CD4-positive, alpha-beta T cell treated with Interferon gamma for 1 hour (primary cell): ENCODE results near the gene SLC9A9.
"Not testable (repeated sequence)": the region's sequence is repeated elsewhere in the genome, so short reads cannot be mapped to it uniquely, and the experiment has no call there.

Experiments
- DNase-seq: peaks from one replicate; pipeline ENCODE4 v3.0.0-alpha.2; 2020

The SLC9A9 gene

DNA sequence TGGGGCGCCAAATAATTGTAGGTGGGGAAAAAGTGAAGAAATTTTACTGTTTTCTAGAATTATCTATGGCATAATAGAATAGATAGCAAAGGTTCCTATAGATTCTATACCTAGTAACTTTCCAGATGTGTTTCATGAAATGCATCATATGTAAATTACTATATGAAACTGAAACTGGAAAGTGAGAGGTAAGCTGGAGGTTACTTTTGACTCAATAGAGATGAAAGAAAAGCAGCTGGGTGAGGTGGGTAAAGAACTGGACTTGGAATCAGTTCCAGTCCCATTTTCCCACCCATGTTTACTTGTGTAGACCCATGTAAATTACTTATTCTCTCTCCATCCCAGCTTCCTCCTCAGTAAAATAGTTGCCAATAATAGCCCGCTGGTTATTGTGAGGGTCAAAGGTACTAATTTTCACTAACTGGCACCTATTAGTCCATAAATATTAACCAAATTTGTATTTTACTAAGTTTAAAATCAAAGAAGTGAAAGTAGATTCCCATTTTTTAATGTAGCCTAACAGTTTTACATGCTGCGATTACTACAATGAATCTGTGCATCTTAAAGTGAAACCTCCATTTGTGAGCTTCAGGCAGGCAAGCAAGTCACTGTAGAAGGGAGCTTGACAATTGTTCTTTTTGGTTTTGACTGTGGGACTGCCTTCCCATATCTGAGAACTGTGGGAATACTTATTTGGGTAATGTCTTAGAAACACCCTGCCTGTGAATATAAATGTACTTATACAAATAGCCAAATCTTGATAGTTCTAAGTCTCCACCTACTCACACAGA, 312.1 kb downstream of the SLC9A9 start:
- DNase-seq, result no peak

- no peak for DNase-seq
Observed at GRCh38 chr3:143533391-143533790, 314.9 kb downstream of the SLC9A9 start.

DNA sequence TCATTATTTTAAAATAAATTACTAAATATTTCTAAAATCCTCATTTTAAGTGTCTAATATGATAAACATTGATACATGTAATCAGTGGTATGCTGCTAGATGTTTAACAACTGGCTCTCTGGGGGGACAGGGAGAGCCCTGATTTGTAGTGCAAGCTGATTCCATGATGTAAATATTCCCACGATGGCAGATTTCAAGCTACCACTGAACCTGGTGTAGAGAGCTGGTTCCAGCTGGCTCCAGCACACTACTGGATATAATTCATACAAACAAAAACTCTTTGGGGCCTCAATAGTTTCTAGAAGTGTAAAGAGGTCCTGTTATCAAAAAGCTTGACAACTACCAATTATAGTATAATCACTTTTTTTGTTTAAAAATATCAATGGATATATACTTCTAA, 316.2 kb downstream of the SLC9A9 start:
- no peak for DNase-seq

- DNase-seq, result no peak
Observed at GRCh38 chr3:143531101-143531500, 317.2 kb downstream of the SLC9A9 start.

- no peak for DNase-seq
Observed at GRCh38 chr3:143529798-143530197, 318.5 kb downstream of the SLC9A9 start.

- peak; percentile 71 for DNase-seq
Observed at GRCh38 chr3:143529018-143529478, 319.2 kb downstream of the SLC9A9 start.

GRCh38 chr3:143526011-143526545, 322.2 kb downstream of the SLC9A9 start:
- DNase-seq, result no peak

DNA sequence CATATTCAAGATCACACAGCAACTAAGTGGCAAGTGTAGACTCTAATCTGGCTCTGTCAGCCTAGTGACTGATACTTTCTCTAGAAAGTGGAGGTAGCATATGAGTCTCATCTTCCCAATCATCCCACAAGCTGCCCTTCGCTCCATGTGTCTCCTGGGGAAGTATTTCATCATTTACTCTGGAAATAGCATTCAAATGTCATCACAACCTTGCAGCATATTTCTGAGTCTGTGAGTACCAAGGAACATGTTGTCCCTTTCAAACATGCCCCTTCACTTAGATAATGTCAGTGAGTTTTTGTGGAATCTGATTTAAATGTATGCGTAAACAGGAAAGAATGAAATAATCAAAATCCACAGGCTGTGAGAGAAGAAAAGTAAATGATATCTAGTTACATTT, 322.9 kb downstream of the SLC9A9 start:
- DNase-seq, result no peak

DNA sequence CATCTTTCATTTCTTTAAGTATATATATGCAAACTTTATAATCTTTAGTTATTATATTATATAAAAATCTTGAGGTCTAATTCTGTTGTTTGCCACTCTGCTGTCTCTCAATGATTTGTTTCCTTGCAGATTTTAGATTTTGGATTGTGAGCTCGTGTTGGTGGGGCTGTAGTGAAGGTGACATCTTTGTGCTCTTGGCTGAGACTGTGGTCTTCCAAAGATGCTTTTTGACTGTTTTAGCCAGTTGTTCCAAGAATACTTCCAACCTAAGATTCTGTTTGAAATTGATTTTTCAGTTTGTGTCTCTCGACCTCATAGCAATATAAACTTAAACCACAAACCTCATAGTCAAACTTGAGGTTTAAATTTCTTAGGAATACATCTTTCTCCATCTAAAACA, 326.5 kb downstream of the SLC9A9 start:
- DNase-seq, result no peak

DNA sequence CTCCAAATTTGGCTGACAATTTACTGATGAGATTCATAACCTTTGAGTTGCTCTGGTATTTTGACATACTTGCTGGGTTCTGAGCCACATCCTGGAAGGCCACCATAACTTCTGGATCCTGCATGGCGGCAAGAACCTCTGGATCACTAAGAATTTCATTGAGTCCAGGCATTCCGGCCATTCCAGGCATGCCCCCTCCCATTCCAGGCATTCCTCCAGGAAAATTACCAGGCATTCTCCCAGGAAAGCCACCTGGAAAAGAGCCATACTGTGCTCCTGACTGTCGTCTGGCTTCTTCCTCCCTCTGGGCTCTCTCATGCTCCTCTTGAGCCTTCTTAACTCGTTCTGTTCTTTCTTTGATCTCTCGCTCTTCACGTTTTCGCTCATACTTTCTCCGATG, 331.1 kb downstream of the SLC9A9 start:
- DNase-seq, result not testable (repeated sequence)

DNA sequence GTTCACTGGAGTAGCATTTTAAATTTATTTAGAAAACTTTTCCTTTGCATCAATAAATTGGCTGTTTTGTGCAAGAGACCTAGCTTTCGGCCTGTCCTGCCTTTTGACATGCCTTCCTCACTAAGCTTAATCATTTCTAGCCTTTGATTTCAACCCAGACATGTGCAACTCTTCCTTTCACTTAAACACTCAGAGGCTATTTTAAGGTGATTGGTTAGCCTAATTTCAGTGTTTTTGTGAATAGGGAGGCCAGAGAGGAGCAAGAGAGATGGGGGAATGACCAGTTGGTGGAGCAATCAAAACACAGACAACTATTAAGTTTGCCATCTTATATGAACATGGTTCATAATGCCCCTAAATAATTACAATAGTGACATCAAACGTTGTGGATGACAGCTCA, 333.4 kb downstream of the SLC9A9 start:
- DNase-seq, result no peak

- no peak for DNase-seq
Observed at GRCh38 chr3:143514109-143514508, 334.2 kb downstream of the SLC9A9 start.

GRCh38 chr3:143511174-143511879, 336.9 kb downstream of the SLC9A9 start:
- DNase-seq, result no peak

DNA sequence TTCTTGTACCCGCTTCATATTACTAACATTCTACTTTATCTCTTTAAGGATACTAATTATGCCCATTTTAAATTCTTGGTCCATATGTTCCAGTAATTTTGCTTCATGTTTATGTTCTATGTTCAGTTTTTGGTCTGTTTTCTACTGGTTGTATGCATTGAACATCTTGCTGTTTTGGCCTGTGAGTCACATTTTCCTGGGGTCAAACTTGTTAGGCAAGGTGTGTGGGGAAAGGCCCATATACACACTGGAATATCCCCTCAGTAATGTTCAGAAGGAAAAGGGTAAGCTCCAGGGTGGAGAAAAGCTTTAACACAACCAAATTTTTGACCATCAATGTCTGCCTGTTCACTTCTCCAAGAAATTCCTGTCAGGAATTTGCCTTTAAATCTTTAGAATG, 337.7 kb downstream of the SLC9A9 start:
- no peak for DNase-seq

DNA sequence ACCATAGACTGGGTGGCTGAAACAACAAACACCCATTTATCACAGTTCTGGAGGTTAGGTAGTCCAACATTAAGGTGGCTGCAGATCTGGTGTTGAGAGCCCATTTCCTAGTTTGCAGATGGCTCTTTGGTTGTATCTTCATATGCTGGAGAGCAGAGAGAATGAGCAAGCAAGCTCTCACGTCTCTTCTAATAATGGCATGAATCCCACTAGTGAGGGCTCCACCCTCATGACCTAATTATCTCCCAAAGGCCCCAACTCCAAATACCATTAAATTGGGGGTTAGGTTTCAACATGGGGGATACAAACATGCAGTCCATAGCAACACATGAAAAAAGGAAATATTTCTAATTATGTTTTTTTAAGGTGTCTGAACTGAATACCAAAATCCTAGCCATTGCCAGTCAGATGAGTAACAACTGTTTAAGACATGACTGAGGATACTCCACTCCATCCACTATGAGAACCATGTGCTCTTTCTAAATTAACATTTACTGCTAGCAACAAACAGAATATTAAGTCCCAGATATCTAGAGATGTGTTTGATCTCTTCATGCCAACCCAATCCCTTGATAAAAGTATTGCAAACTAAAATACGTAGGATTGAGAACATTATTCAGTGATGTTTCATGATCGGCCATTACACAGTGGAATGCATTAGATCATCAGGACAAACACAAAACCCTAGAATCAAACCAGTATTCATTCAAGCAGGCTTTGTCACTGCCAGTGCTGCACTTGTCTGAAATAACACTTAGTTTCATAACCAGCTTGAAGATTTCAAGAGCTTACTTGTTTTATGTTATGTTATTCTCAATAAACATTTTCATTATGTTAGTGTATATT, 340.3 kb downstream of the SLC9A9 start:
- no peak for DNase-seq

DNA sequence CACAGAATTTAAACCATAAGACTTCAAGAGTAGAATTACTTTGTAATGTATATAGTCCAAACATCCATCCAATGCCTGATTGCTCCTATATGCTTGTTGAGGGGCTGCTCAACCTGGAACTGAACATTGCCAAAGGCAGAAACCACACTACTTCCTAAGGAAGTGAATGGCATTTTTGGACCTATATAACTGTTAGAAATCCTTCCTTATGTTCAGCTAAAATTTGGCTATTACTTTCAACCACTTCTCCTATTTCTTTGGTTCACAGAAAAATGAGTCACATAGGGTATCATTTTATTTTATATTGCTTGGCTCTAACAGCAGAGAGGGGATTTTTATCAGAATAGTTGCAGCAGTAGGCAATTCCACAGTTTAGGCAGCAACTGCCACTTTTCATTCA, 342.1 kb downstream of the SLC9A9 start:
- DNase-seq, result no peak

DNA sequence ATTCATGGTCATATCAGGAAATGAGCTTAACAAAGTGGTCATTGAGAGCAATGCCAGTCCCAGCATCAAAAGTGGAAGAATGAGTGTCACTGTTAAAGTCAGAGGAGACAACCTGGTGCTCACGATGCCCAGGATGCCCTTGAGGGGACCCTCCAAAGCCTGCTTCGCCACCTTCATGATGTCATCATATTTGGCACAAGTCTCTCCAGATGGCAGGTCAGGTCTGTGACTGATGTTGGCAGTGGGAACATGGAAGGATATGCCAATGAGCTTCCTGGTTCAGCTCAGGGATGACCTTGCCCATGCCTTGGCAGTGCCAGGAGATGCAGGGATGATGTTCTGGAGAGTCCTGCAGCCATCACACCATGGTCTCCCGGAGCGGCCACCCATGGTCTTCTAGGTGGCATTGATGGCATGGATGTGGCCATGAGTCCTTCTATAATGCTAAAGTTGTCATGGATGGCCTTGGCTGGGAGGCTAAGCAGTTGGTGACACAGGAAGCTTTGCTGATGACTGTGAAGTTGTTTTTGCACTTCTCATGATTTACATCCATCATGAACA, 344.9 kb downstream of the SLC9A9 start:
- DNase-seq, result no peak

GRCh38 chr3:143502081-143502480, 346.2 kb downstream of the SLC9A9 start:
- no peak for DNase-seq

DNA sequence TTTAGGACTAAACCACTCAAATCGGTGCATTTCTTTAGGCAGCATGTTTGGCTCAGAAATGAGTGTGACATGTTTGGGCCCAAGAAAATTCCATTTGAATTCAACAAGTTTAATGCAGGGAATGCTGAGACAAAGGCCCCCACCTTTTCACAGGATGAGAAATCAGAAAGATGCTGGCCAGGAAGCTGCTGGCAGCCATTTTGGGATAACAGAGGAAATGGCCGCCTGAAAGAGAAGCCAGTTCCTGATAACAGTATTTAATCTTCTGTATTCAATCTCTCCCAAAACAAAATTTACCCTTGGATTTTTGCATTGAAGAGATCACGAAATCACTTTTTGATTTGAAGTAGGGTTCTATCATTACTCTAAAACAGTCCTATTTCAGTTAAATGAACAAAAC, 350.9 kb downstream of the SLC9A9 start:
- DNase-seq, result no peak

DNA sequence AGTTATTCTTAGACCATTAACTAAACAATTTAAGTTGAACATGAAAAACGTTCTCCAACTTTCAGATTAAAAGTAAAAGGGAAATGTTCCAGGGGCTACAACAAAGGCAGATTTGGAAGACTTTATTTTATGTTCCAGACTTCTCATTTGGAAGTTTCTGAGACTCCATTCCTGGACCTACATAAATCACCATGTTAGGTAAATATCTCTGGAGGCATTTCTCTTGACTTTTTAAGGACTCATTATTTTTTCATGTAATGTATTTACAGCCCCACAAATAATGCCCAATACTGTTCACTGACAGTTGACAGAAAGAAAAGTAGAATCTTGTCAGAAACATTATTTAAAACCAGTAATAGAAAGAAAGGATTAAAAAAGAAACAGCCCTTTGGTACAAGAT, 352.1 kb downstream of the SLC9A9 start:
- DNase-seq, result no peak

DNA sequence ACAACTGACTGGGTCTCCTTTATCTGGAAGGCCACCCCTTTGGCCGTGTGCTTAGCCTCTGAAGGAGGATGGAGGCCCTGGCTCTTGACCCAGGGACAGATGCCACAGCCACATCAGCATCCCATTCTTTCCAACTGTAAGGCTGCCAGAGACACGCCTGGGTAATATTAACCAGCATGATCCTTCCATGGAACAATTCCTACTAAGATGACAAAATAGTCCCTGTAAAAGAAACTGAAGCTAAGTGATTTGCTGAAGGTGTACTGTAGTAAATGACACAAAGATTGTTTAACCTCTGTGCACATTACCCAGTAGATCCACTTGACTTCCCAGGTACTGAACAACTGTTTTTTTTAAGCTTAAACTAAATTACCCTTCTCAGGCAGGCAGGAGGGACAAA, 352.7 kb downstream of the SLC9A9 start:
- DNase-seq, result no peak

DNA sequence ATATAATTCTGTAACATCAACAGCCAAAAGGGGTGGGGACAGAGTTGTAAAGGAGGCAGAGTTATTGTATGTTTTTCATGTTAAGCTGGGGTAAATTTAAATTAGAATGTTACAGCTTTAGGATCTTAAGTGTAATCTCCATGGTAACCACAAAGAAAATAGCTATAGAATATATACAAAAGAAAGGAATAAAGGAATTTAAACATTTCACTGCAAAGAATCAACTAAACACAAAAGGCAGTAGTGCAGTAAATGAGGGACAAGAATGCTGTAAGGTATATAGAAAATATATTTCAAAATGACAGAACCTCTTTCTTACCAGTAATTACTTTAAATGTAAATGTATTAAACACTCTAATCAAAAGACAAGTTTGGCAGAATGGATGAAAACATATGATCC, 361.7 kb downstream of the SLC9A9 start:
- DNase-seq, result no peak
